Uterus (tissue), 4 donors: Measurements from ENCODE around the gene ELP4. TPM values are rescaled to one million over a fixed set of nuclear protein-coding genes. Genes with fewer than 3 reads are reported as not detected.

Source experiments
- DNase-seq, 2 donors: peaks; one replicate each; pipeline ENCODE4 v3.0.0-alpha.2; 2019 to 2020
- H3K27ac ChIP-seq, 2 donors: fragments of 200-600 bp; sonication (generic); 1 replicate in 1 of 2; 2 replicates in 1 of 2; pipeline ENCODE4 v1.5.1; 2016 to 2018
- H3K27me3 ChIP-seq, 2 donors: fragments of 200-600 bp; sonication (generic); one replicate each; pipeline ENCODE4 v1.5.1; 2018 to 2019; ENCODE audit warnings: control low read depth in 1 of 2
- H3K36me3 ChIP-seq, 2 donors: fragments of 200-600 bp; sonication (generic); one replicate each; pipeline ENCODE4 v1.5.1; 2019; ENCODE audit warnings: control low read depth in 1 of 2
- H3K4me1 ChIP-seq, 2 donors: fragments of 200-600 bp; sonication (generic); one replicate each; pipeline ENCODE4 v1.5.1; 2018 to 2019; ENCODE audit warnings: control low read depth in 1 of 2
- H3K4me3 ChIP-seq, 2 donors: fragments of 200-600 bp; sonication (generic); 1 replicate in 1 of 2; 2 replicates in 1 of 2; pipeline ENCODE4 v1.5.1; 2018 to 2019; ENCODE audit warnings: mild to moderate bottlenecking in 1 of 2
- H3K9me3 ChIP-seq, 2 donors: fragments of 200-600 bp; sonication (generic); one replicate each; pipeline ENCODE4 v1.5.1; 2019; ENCODE audit warnings: control low read depth in 1 of 2
- POLR2A ChIP-seq, 2 donors: fragments of 450-650 bp; IDR thresholded peaks; one replicate each; pipeline ENCODE4 v1.6.1; 2016; ENCODE audit warnings: antibody characterized with exemption in 2 of 2, mild to moderate bottlenecking in 1 of 2, moderate library complexity in 1 of 2
- intact Hi-C: fragments of 100-400 bp; cut with DNase I; formaldehyde crosslinking; loops from one replicate; pipeline ENCODE4 v1.15.1; 2023; ENCODE audit warnings: low total_unique reads
- total RNA-seq, 4 donors: library from RNA; depleted of rRNA in 3 of 4; stranded (reverse); fragments of >200 nt in 3 of 4; gene quantifications; one replicate each; pipeline versions ENCODE4 v1.1.0 to v1.2.4, GENCODE V29; 2014 to 2023
- TF ChIP-seq, protein P1 (sequence below), 4 experiments: fragments of 200-600 bp in 2 of 4; fragments of 450-650 bp in 2 of 4; sonication (generic) in 2 of 4; IDR thresholded peaks; one replicate each; pipeline ENCODE4 v1.5.1; 2016 to 2019; ENCODE audit warnings: antibody characterized with exemption in 4 of 4, mild to moderate bottlenecking in 2 of 4, moderate library complexity in 1 of 4
- donor health status: DM: yes; HTN: yes; CAD: no.

ELP4 gene
- total RNA-seq, 4 donors from 2014 or later = 18.4 to 51.2 (median 21.2) TPM

DNA sequence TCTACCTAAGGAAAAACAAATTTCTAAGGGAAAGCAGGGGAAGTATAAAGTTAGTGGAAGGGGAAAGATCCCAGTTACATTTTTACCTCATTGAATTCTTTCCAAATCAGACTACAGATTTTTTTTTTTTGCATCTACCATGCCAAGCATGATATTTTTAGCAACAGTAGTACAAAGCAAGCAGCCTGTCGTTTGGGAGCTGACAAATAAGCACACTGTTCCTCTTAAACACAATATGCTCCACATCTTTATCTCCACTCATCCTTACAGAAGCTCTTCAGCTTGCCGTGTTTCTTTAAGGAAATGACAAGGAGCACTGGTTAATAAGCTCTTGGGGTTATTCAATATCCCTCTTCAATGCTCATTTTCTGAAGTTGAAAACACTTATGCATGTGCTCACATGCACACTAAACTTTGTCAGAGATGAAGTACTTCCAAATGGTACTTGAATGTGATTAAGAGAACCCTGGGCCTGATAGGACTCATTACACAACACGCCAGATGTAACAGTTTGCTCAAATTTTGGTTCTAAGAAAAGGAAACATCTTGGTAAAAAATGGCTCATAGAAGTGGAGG is 247.8 kb downstream of the ELP4 start:
- no peaks in the 10 kb centered on the region for H3K4me1 ChIP-seq
- no peak overlapping the region for H3K4me3 ChIP-seq
- H3K9me3 ChIP-seq = no peaks in the 10 kb centered on the region
- no peak for TF ChIP-seq POLR2A (IDR thresholded peaks at IDR 0.05)
- TF ChIP-seq, protein P1, sequence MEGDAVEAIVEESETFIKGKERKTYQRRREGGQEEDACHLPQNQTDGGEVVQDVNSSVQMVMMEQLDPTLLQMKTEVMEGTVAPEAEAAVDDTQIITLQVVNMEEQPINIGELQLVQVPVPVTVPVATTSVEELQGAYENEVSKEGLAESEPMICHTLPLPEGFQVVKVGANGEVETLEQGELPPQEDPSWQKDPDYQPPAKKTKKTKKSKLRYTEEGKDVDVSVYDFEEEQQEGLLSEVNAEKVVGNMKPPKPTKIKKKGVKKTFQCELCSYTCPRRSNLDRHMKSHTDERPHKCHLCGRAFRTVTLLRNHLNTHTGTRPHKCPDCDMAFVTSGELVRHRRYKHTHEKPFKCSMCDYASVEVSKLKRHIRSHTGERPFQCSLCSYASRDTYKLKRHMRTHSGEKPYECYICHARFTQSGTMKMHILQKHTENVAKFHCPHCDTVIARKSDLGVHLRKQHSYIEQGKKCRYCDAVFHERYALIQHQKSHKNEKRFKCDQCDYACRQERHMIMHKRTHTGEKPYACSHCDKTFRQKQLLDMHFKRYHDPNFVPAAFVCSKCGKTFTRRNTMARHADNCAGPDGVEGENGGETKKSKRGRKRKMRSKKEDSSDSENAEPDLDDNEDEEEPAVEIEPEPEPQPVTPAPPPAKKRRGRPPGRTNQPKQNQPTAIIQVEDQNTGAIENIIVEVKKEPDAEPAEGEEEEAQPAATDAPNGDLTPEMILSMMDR (IDR thresholded peaks at IDR 0.05) = no peak
- intact Hi-C loops = no loop called here
- no peaks in the 10 kb centered on the region for H3K27me3 ChIP-seq
- no peak for DNase-seq
- H3K36me3 ChIP-seq = no peaks in the 10 kb centered on the region
- no peak overlapping the region for H3K27ac ChIP-seq

DNA sequence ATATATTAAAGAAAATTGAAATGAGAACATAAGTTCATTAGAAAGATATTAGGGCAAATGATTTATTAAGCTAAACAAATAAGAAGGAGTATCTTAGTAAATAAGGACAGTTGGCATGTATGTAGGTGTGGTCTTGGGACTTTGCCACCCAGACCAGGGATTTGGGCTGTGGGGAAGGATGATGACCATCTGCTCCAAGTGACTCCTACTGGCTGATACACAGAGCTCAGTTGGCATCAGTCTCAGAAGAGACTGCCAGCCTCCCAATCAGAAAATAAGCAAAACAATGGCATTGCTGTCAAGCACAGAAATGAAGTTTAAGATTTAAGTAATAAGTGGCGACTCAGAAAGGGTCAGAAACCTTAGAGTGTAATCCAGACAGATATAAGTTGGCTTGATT is 252.1 kb downstream of the ELP4 start:
- H3K36me3 ChIP-seq = no peaks in the 10 kb centered on the region
- no peaks in the 10 kb centered on the region for H3K9me3 ChIP-seq
- intact Hi-C loops = no loop called here
- TF ChIP-seq POLR2A (IDR thresholded peaks at IDR 0.05) = no peak
- TF ChIP-seq, protein P1 (IDR thresholded peaks at IDR 0.05) = no peak
- no peaks in the 10 kb centered on the region for H3K27me3 ChIP-seq
- no peaks in the 10 kb centered on the region for H3K4me1 ChIP-seq
- no peak overlapping the region for H3K27ac ChIP-seq
- H3K4me3 ChIP-seq = no peak overlapping the region
- no peak for DNase-seq

DNA sequence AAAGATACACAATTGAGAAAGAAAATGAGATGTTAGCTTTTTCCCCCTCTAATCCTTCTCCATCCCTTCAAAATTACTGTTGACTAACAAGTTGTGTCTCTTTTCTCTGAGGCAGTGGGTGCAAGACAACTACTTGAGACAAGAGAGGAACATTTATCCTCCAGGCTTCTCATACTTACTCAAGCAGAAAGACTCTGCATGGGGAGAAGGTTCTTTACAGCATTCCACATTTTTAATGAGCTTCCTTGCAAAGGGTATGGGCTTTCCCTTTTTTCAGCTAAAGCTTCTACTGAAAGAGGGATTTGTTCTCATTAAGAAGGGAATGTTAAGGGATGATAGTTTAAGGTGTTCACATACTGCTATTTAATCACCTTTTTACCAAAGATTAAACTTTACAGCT is 253.7 kb downstream of the ELP4 start:
- no peak overlapping the region for H3K4me3 ChIP-seq
- no peaks in the 10 kb centered on the region for H3K27me3 ChIP-seq
- DNase-seq = no peak
- H3K36me3 ChIP-seq = no peaks in the 10 kb centered on the region
- H3K9me3 ChIP-seq = no peaks in the 10 kb centered on the region
- intact Hi-C loops = no loop called here
- TF ChIP-seq POLR2A (IDR thresholded peaks at IDR 0.05) = no peak
- TF ChIP-seq, protein P1 (IDR thresholded peaks at IDR 0.05) = no peak
- H3K4me1 ChIP-seq = no peaks in the 10 kb centered on the region
- H3K27ac ChIP-seq = no peak overlapping the region

DNA sequence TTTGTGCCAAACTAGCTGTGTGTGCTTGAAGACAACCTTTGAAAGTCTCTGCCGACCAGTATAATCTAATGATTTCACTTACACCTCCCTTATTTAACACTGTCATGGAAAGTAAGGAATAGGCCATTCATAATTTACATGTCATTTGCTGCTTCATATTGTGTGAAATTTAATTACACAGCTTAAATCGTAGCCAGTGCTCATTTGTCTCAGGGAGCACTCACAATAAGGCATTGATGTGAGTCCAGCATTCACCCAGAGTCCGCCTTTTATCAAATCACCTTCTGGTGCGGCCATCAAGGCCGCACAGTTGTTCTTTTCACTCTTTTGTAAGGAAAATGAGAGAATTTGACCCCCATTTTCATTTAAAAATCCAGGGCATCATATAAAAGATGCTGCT is 254.7 kb downstream of the ELP4 start:
- H3K27me3 ChIP-seq = no peaks in the 10 kb centered on the region
- no peak overlapping the region for H3K27ac ChIP-seq
- no peak for DNase-seq
- H3K4me3 ChIP-seq = no peak overlapping the region
- H3K4me1 ChIP-seq = no peaks in the 10 kb centered on the region
- no peaks in the 10 kb centered on the region for H3K36me3 ChIP-seq
- intact Hi-C loops = no loop called here
- no peaks in the 10 kb centered on the region for H3K9me3 ChIP-seq
- TF ChIP-seq, protein P1 (IDR thresholded peaks at IDR 0.05) = no peak
- TF ChIP-seq POLR2A (IDR thresholded peaks at IDR 0.05) = no peak

DNA sequence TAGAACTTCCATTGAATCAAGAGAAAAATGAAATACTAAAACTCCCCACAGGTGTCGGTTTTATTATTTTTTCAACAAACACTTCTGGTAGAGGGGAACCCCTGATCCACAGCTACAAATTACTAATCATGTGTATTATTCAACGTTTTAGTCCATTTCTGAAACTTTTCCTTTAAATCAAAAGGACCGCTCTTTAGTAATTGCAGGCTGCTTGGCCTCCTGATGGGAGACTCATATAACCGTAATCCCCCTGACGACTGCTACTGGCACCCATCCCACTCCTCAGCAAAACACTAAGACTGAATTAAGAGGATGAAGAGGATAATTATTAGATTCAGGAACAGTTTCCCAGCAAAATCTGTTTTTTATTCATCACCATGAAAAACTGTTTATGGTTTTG is 255.2 kb downstream of the ELP4 start:
- H3K4me1 ChIP-seq = no peaks in the 10 kb centered on the region
- DNase-seq = no peak
- no peak overlapping the region for H3K4me3 ChIP-seq
- intact Hi-C loops = no loop called here
- no peak for TF ChIP-seq POLR2A (IDR thresholded peaks at IDR 0.05)
- TF ChIP-seq, protein P1 (IDR thresholded peaks at IDR 0.05) = no peak
- H3K36me3 ChIP-seq = no peaks in the 10 kb centered on the region
- H3K27ac ChIP-seq = no peak overlapping the region
- H3K9me3 ChIP-seq = no peaks in the 10 kb centered on the region
- no peaks in the 10 kb centered on the region for H3K27me3 ChIP-seq
